Heart right ventricle (tissue), 16 donors: ENCODE results near the gene STYK1. TPM values are rescaled to one million over a fixed set of nuclear protein-coding genes. Genes with fewer than 3 reads are reported as not detected.
A peak's percentile ranks its signal among the peaks of the same experiment; 100 is the strongest.

Experiments used
- ATAC-seq, 8 donors: fragments of 200-7000 bp; cut with Tn5 transposase; one replicate each; pipeline ENCODE4 v1.9.1; 2020; ENCODE audit warnings: mild to moderate bottlenecking in 8 of 8, moderate library complexity in 8 of 8, moderate number of reproducible peaks in 1 of 8
- DNase-seq, 2 donors: peaks; one replicate each; pipeline ENCODE4 v3.0.0-alpha.2; 2020
- H3K27ac ChIP-seq, 10 donors: fragments of 200-600 bp; sonication (generic) in 2 of 10; one replicate each; pipeline versions ENCODE4 v1.5.0 to v1.8.0; 2020 to 2022; ENCODE audit warnings: mild to moderate bottlenecking in 3 of 10
- H3K27me3 ChIP-seq, 7 donors: fragments of 200-600 bp; one replicate each; pipeline ENCODE4 v1.8.0; 2021 to 2022; ENCODE audit warnings: mild to moderate bottlenecking in 2 of 7
- H3K36me3 ChIP-seq, 9 donors: fragments of 200-600 bp; sonication (generic) in 1 of 9; one replicate each; pipeline versions ENCODE4 v1.5.0 to v1.8.0; 2020 to 2022; ENCODE audit warnings: mild to moderate bottlenecking in 2 of 9
- H3K4me1 ChIP-seq, 9 donors: fragments of 200-600 bp; sonication (generic) in 1 of 9; one replicate each; pipeline versions ENCODE4 v1.5.0 to v1.8.0; 2020 to 2022; ENCODE audit warnings: mild to moderate bottlenecking in 4 of 9
- H3K4me3 ChIP-seq, 10 donors: fragments of 200-600 bp; sonication (generic) in 2 of 10; one replicate each; pipeline versions ENCODE4 v1.5.0 to v1.8.0; 2020 to 2022; ENCODE audit warnings: mild to moderate bottlenecking in 7 of 10, moderate library complexity in 2 of 10
- H3K9me3 ChIP-seq, 11 donors: fragments of 200-600 bp in 10 of 11; sonication (generic) in 2 of 11; one replicate each; pipeline versions ENCODE4 v1.5.0 to v1.8.0; 2013 to 2022; ENCODE audit warnings: mild to moderate bottlenecking in 2 of 11, control low read depth in 1 of 11, moderate library complexity in 1 of 11
- CTCF ChIP-seq, 9 donors: fragments of 200-600 bp; sonication (generic) in 2 of 9; IDR thresholded peaks; one replicate each; pipeline versions ENCODE4 v1.5.0 to v1.8.0; 2021 to 2022; ENCODE audit warnings: antibody characterized with exemption in 9 of 9, mild to moderate bottlenecking in 5 of 9, moderate library complexity in 1 of 9
- WGBS, 2 donors: extraction: QIAGEN DNeasy Blood & Tissue Kit; methylation state at CpG; one replicate each; pipeline ENCODE4 v1.1.7; 2013; ENCODE audit warnings: inconsistent platforms in 1 of 2; 5-methylcytosine and 5-hydroxymethylcytosine counted together
- intact Hi-C, 10 donors: fragments of 100-400 bp; cut with DNase I; formaldehyde crosslinking; loops; one replicate each; pipeline versions ENCODE4 v1.11.1 to v1.14.2; 2022
- polyA plus RNA-seq, 2 donors: library from polyadenylated mRNA; stranded (reverse); fragments of 200-250 nt; gene quantifications; one replicate each; pipeline ENCODE4 v1.2.3, GENCODE V29; 2013
- total RNA-seq, 10 donors: library from RNA; stranded (reverse); fragmentation: NEBNext Ultra II Directional in 3 of 10; extraction: Animal tissue kit (Norgen Biotek cat#: 25700) in 3 of 10; gene quantifications; one replicate each; pipeline versions ENCODE4 v1.2.1 to v1.2.4, GENCODE V29; 2021 to 2023
- donor health status: Arrhythmogenic right ventricular cardiomyopathy.
- donor health status: ischemic (EF 13 %, LVEDD 7.1; RV severe dilation, severe dysfunction).
- donor health status: healthy with polysubstance abuse.
- donor health status: DM: no; HTN: yes; CAD: no.
- donor health status: DM: no; HTN: no; CAD: no.
- donor health status: ischemic (EF 25% LVEDD 6.9; RV normal size, moderate dysfunction).
- donor health status: ischemic (EF 25% LVEDD 5.7; RV mildly dilated, moderate dysfunction).
- donor health status: healthy.
- donor health status: DM: yes; HTN: yes; CAD: no.
- donor health status: Ischemic cardiomyopathy.
- donor health status: ischemic (EF 35%, LVEDD 5.7; RV mildly dilated, moderate dysfunction).
- donor health status: nonischemic (EF 11% LVEDD 7.7; RV severe dilation, severe dysfunction).
- donor health status: DM: yes; HTN: yes; CAD: no.
- donor health status: PGD.
- donor health status: ischemic (EF 29% LVEDD 5.4; RV normal size, mild dysfunction).
- donor health status: nonischemic (EF 23%, LVEDD 6.1; RV moderate dilation, normal function).

The STYK1 gene
- total and polyA plus RNA-seq, 12 donors: 0.01 to 1.2 (median 0.15) TPM; not detected in 8

DNA sequence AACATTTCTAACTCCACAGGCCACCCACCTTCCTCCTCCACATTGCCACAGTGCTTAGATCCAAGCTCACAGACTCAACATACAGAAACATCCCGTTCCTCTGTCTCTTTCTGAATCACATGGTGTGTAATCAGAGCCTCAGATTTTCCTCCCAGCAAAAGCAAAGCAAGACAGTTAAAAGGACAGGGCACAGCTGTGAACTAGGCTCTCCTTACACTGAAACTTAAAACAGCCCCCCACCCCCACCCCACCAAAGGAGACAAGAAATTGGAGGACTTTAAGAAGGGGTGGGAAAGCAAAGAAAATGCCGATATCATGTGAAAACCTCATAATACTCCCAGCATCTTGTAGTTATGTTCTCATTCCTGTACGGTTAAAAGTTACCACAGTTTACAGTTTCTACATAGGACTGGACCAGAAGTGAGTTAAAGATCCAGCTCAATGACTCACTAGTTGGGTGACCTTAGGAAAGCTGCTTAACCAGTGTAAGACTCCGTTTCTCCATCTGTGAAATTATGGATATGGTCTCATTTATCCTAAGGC, 44.5 kb upstream of the STYK1 start:
- TF ChIP-seq CTCF (IDR thresholded peaks at IDR 0.05): no peak
- intact Hi-C loops: loop anchor here in 1 of 10 donors (5.0 kb wide), 1 partner anchor 34 kb away; no protein-coding TSS in a partner anchor
- peak overlapping the region in 3 of 10 donors; percentile 1 to 8 (median 7) for H3K4me3 ChIP-seq
- H3K27me3 ChIP-seq: peaks cover 0 to 2% (median 0%) of the 10 kb centered on the region in 7 donors
- DNase-seq (no peak), ATAC-seq (no peak)
- no peaks in the 10 kb centered on the region for H3K9me3 ChIP-seq
- WGBS, 2 donors: 45 to 52% methylated on average over 4 of the region's 4 CpGs
- peaks cover 20 to 63% (median 57%) of the 10 kb centered on the region in 9 donors for H3K4me1 ChIP-seq
- peak overlapping the region in 9 of 10 donors; percentile 5 to 100 (median 98) for H3K27ac ChIP-seq
- H3K36me3 ChIP-seq: peaks cover 0 to 39% (median 16%) of the 10 kb centered on the region in 9 donors

- intact Hi-C loops: loop anchor here in 1 of 10 donors (5.0 kb wide), 1 partner anchor 35 kb away; no protein-coding TSS in a partner anchor
- Histone ChIP-seq H3K4me1 (peaks cover 20 to 63% (median 57%) of the 10 kb centered on the region in 9 donors), H3K27ac (peak overlapping the region; percentile 40 to 100 (median 97)), H3K9me3 (no peaks in the 10 kb centered on the region), H3K27me3 (no peaks in the 10 kb centered on the region), H3K4me3 (peak overlapping the region in 5 of 10 donors; percentile 7 to 19 (median 8)), H3K36me3 (peaks cover 0 to 48% (median 24%) of the 10 kb centered on the region in 9 donors)
- ATAC-seq (no peak), DNase-seq (no peak)
- TF ChIP-seq CTCF (IDR thresholded peaks at IDR 0.05): no peak
- WGBS, 2 donors: 17 to 29% methylated on average over 2 of the region's 2 CpGs
Measured at GRCh38 chr12:10717410-10717809, 43.6 kb upstream of the STYK1 start.

- peak overlapping the region; percentile 40 to 100 (median 97) for H3K27ac ChIP-seq
- H3K27me3 ChIP-seq: no peaks in the 10 kb centered on the region
- H3K9me3 ChIP-seq: no peaks in the 10 kb centered on the region
- intact Hi-C loops: loop anchor here in 1 of 10 donors (5.0 kb wide), 1 partner anchor 35 kb away; no protein-coding TSS in a partner anchor
- ATAC-seq (peak; percentile 82 to 94 (median 90)), DNase-seq (peak; percentile 67 to 88)
- H3K4me1 ChIP-seq: peaks cover 20 to 63% (median 59%) of the 10 kb centered on the region in 9 donors
- 25 to 28% methylated on average over 6 of the region's 6 CpGs for WGBS, 2 donors
- H3K4me3 ChIP-seq: peak overlapping the region in 6 of 10 donors; percentile 7 to 19 (median 8)
- peaks cover 0 to 54% (median 29%) of the 10 kb centered on the region in 9 donors for H3K36me3 ChIP-seq
- TF ChIP-seq CTCF (IDR thresholded peaks at IDR 0.05): no peak
Measured at GRCh38 chr12:10716704-10717315, 43.0 kb upstream of the STYK1 start.

GRCh38 chr12:10716277-10716676, 42.4 kb upstream of the STYK1 start:
- H3K4me1 ChIP-seq: peaks cover 20 to 62% (median 57%) of the 10 kb centered on the region in 9 donors
- no peaks in the 10 kb centered on the region for H3K27me3 ChIP-seq
- ATAC-seq (no peak), DNase-seq (no peak)
- peak overlapping the region; percentile 40 to 100 (median 86) for H3K27ac ChIP-seq
- TF ChIP-seq CTCF (IDR thresholded peaks at IDR 0.05): no peak
- peak overlapping the region in 4 of 10 donors; percentile 7 to 16 (median 8) for H3K4me3 ChIP-seq
- 42 to 48% methylated on average over 4 of the region's 4 CpGs for WGBS, 2 donors
- peaks cover 0 to 60% (median 34%) of the 10 kb centered on the region in 9 donors for H3K36me3 ChIP-seq
- H3K9me3 ChIP-seq: no peaks in the 10 kb centered on the region
- intact Hi-C loops: loop anchor here in 1 of 10 donors (5.0 kb wide), 1 partner anchor 36 kb away; no protein-coding TSS in a partner anchor
